ENCODE data around the gene GSTO2.

DNA sequence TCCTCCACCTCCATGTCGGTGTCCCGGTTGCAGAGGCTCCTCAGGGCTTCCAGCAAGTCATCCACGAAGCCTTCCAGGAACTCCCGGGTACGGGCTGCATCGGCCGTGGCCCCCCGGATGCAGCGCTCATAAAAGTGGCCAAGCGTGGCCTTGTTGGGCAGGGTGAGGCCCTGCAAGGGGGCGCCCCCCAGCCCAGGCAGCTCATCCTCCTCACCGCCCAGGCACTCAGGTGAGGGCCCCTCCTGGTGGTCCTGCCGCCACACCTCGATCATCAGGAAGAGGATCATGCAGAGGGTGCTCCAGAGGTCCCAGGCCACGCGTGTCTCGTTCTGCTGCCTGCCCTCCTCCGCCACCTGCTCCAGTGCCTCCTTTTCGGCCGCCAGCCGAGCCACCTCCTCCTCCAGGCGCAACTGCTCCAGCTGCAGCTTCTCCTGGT is 46.5 kb downstream of the GSTO2 start:
- TF ChIP-seq, protein P1, sequence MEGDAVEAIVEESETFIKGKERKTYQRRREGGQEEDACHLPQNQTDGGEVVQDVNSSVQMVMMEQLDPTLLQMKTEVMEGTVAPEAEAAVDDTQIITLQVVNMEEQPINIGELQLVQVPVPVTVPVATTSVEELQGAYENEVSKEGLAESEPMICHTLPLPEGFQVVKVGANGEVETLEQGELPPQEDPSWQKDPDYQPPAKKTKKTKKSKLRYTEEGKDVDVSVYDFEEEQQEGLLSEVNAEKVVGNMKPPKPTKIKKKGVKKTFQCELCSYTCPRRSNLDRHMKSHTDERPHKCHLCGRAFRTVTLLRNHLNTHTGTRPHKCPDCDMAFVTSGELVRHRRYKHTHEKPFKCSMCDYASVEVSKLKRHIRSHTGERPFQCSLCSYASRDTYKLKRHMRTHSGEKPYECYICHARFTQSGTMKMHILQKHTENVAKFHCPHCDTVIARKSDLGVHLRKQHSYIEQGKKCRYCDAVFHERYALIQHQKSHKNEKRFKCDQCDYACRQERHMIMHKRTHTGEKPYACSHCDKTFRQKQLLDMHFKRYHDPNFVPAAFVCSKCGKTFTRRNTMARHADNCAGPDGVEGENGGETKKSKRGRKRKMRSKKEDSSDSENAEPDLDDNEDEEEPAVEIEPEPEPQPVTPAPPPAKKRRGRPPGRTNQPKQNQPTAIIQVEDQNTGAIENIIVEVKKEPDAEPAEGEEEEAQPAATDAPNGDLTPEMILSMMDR (conservative IDR thresholded peaks at IDR 0.05; ENCODE audit: low read depth, low read length): no peak
- TF ChIP-seq MAFK (IDR thresholded peaks at IDR 0.05; ENCODE audit: low read depth, low read length): no peak
- no peak for TF ChIP-seq POLR2A (IDR thresholded peaks at IDR 0.05; ENCODE audit: low read depth, low read length)
- no peak for TF ChIP-seq NFE2L2 (IDR thresholded peaks at IDR 0.05; ENCODE audit: low read depth, low read length)
- no peak for TF ChIP-seq CEBPB (IDR thresholded peaks at IDR 0.05; ENCODE audit: low read depth, low read length)
- TF ChIP-seq RFX5 (IDR thresholded peaks at IDR 0.05; ENCODE audit: low read depth, low read length): no peak
- TF ChIP-seq, protein P2, sequence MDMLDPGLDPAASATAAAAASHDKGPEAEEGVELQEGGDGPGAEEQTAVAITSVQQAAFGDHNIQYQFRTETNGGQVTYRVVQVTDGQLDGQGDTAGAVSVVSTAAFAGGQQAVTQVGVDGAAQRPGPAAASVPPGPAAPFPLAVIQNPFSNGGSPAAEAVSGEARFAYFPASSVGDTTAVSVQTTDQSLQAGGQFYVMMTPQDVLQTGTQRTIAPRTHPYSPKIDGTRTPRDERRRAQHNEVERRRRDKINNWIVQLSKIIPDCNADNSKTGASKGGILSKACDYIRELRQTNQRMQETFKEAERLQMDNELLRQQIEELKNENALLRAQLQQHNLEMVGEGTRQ (IDR thresholded peaks at IDR 0.05; ENCODE audit: low read depth, low read length): no peak
- TF ChIP-seq MXI1 (IDR thresholded peaks at IDR 0.05; ENCODE audit: borderline replicate concordance, low read depth, low read length): no peak
- TF ChIP-seq CHD1 (IDR thresholded peaks at IDR 0.05; ENCODE audit: low read depth, low read length): no peak
- TF ChIP-seq RAD21 (IDR thresholded peaks at IDR 0.05; ENCODE audit: low read length): no peak

Measured in IMR-90 (cell line).